Parathyroid adenoma (tissue), 2 donors: ENCODE measurements around the gene BTBD19.

ENCODE experiments used
- H2AFZ ChIP-seq: fragments of 300-600 bp; sonication (generic); one replicate; pipeline ENCODE4 v1.7.0; 2017; ENCODE audit warnings: antibody characterized with exemption, mild to moderate bottlenecking
- H3K27ac ChIP-seq: fragments of 300-600 bp; sonication (generic); one replicate; pipeline ENCODE4 v1.7.0; 2017
- H3K27me3 ChIP-seq: fragments of 300-600 bp; sonication (generic); one replicate; pipeline ENCODE4 v1.7.0; 2017; ENCODE audit warnings: low read length; ENCODE audit not compliant: control insufficient read depth, insufficient read depth
- H3K36me3 ChIP-seq: fragments of 300-600 bp; sonication (generic); one replicate; pipeline ENCODE4 v1.7.0; 2017; ENCODE audit warnings: low read length; ENCODE audit not compliant: control insufficient read depth, insufficient read depth
- H3K4me1 ChIP-seq: fragments of 300-600 bp; sonication (generic); one replicate; pipeline ENCODE4 v1.7.0; 2017; ENCODE audit warnings: control low read depth
- H3K4me2 ChIP-seq: fragments of 300-600 bp; sonication (generic); one replicate; pipeline ENCODE4 v1.7.0; 2017; ENCODE audit warnings: low read length
- H3K4me3 ChIP-seq: fragments of 300-600 bp; sonication (generic); one replicate; pipeline ENCODE4 v1.7.0; 2017; ENCODE audit warnings: low read depth, low read length
- H3K79me2 ChIP-seq: fragments of 300-600 bp; sonication (generic); one replicate; pipeline ENCODE4 v1.7.0; 2017; ENCODE audit warnings: control low read depth
- H3K9ac ChIP-seq: fragments of 300-600 bp; sonication (generic); one replicate; pipeline ENCODE4 v1.7.0; 2017; ENCODE audit warnings: mild to moderate bottlenecking
- H3K9me3 ChIP-seq: fragments of 300-600 bp; sonication (generic); one replicate; pipeline ENCODE4 v1.7.0; 2017; ENCODE audit warnings: low read length; ENCODE audit not compliant: control insufficient read depth
- CTCF ChIP-seq: fragments of 300-600 bp; sonication (generic); IDR thresholded peaks from one replicate; pipeline ENCODE4 v1.7.0; 2017; ENCODE audit warnings: antibody characterized with exemption, mild to moderate bottlenecking
- donor health status: primary hyperparathyroidism.

BTBD19 gene

GRCh38 chr1:44786841-44787426 lies 21.4 kb upstream of the BTBD19 start:
- H3K4me2 ChIP-seq: peak overlapping the region; percentile 93
- no peaks in the 10 kb centered on the region for H3K36me3 ChIP-seq
- H3K4me1 ChIP-seq: peaks cover 5% of the 10 kb centered on the region
- H3K9ac ChIP-seq: no peak overlapping the region
- H3K27ac ChIP-seq: no peak overlapping the region
- no peaks in the 10 kb centered on the region for H3K9me3 ChIP-seq
- no peaks in the 10 kb centered on the region for H3K27me3 ChIP-seq
- no peak overlapping the region for H3K4me3 ChIP-seq
- TF ChIP-seq CTCF: no peak
- no peaks in the 10 kb centered on the region for H3K79me2 ChIP-seq
- H2AFZ ChIP-seq: peak overlapping the region; percentile 85

- no peak overlapping the region for H3K27ac ChIP-seq
- no peak for TF ChIP-seq CTCF
These were observed 20.8 kb upstream of the BTBD19 start for GRCh38 chr1:44787506-44787905.

GRCh38 chr1:44788120-44788860 lies 20.0 kb upstream of the BTBD19 start, which contains the start of gene BEST4:
Gene BEST4 (minus strand): TSS chr1:44788170. CDS start chr1:44787705, 465 bp downstream.
- Histone ChIP-seq H3K4me2 (no peak within 1 kb of the TSS), H3K9ac (no peak within 1 kb of the TSS), H3K27ac (no peak within 1 kb of the TSS), H3K27me3 (no peaks in the 10 kb centered on the region), H3K4me1 (peaks cover 5% of the 10 kb centered on the region), H2AFZ (no peak within 1 kb of the TSS), H3K36me3 (no peaks in the 10 kb centered on the region), H3K9me3 (no peaks in the 10 kb centered on the region), H3K4me3 (no peak within 1 kb of the TSS), H3K79me2 (no peaks in the 10 kb centered on the region)
- TF ChIP-seq CTCF: no peak

More at GRCh38 chr1:44787506-44787905, 20.8 kb upstream of the BTBD19 start:
- Histone ChIP-seq H3K36me3 (no peaks in the 10 kb centered on the region), H2AFZ (no peak overlapping the region), H3K4me3 (no peak overlapping the region), H3K4me2 (no peak overlapping the region), H3K9ac (no peak overlapping the region), H3K79me2 (no peaks in the 10 kb centered on the region), H3K27me3 (no peaks in the 10 kb centered on the region), H3K4me1 (peaks cover 5% of the 10 kb centered on the region), H3K9me3 (no peaks in the 10 kb centered on the region)

- H3K27ac ChIP-seq: no peak overlapping the region
- H3K4me1 ChIP-seq: no peaks in the 10 kb centered on the region
- no peak overlapping the region for H3K4me2 ChIP-seq
- no peak overlapping the region for H2AFZ ChIP-seq
- TF ChIP-seq CTCF: no peak
- H3K79me2 ChIP-seq: no peaks in the 10 kb centered on the region
- no peak overlapping the region for H3K4me3 ChIP-seq
- no peaks in the 10 kb centered on the region for H3K27me3 ChIP-seq
- H3K9ac ChIP-seq: no peak overlapping the region
- no peaks in the 10 kb centered on the region for H3K36me3 ChIP-seq
- H3K9me3 ChIP-seq: no peaks in the 10 kb centered on the region
These were observed 17.1 kb upstream of the BTBD19 start for GRCh38 chr1:44790968-44791801.
